Measurements from ENCODE around the gene SPATC1L.

The SPATC1L gene

GRCh38 chr21:46215436-46216131 lies 31.3 kb upstream of the SPATC1L start:
- DNase-seq (ENCODE audit: low read depth): no peak

GRCh38 chr21:46214478-46215340 lies 30.4 kb upstream of the SPATC1L start:
- no peak for DNase-seq (ENCODE audit: low read depth)

DNA sequence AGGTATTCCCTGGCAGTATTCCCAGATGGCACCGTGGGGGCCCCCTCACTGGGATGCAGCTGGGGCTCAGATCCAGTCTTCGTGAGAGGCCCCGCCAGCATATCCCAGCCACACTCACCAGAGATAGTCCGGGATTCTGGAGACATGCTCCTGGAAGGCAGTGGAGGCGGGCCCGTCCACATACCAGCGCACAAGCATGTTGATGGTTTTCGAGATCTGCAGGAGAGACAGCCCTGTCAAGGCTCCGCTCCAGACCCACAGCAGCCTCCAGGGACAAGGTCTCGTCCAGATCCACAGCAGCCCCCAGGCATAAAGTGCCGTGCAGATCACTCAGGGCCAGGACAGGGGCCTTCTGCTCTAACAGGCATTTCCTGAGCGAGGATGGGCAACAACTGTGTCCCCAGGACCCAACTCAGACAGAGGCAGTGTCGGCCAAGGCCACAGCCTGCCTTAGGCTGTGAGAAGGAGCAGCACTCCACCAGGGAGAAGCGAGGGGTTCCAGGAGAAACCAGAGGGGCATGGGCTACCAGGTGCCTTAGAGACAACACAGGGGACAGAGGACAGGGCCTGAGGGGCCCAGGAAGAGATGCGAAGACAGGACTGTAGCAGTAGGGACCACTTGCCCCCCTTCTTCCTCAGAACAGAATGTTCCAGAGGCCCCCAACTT lies 29.5 kb upstream of the SPATC1L start:
- DNase-seq (ENCODE audit: low read depth): no peak

- no peak for DNase-seq (ENCODE audit: low read depth)
Measured at GRCh38 chr21:46212721-46213484, 28.6 kb upstream of the SPATC1L start.

DNA sequence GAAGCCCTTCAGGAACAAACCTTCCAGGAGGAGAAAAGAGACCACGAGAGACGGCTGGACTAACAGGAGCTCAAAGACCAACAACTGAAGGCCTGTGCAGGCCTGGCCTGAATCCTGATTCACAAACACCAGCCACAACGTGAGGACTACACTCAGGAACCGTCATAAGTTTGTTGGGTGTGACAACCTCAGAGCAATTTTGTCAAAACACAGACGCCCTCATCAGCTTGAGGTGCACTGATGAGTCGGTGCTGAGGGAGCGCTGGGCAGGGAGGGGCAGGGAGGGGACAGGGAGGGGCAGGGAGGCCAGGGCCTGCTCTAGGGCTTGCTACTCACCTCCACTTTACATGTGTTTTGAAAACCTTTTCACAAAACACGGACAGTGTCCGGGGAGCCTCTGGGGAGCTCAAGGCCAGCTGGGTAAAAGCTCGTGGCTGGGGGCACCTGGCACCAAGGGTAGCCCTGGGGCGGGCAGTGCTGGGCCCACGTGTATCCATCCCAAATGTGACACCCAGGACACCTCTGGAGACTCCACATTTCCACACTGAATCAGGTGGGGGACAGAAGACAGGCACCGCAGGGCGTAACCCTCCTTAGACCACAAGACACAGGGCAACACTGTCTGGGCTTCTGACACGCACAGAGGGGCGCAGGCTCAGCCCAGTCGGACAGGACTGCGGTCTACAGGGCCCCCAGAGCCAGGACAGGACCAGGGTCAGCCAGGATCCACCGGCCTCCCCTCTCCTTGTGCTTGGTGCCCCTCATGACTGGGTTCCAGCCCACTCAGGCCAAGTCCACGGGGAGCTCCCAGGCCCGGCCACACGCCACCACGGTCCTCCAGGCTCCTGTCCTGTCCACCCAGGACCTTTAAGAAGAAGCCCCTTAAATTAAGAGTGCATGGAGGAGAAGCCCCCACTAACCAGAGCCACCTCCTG lies 27.8 kb upstream of the SPATC1L start:
- no peak for DNase-seq (ENCODE audit: low read depth)

DNA sequence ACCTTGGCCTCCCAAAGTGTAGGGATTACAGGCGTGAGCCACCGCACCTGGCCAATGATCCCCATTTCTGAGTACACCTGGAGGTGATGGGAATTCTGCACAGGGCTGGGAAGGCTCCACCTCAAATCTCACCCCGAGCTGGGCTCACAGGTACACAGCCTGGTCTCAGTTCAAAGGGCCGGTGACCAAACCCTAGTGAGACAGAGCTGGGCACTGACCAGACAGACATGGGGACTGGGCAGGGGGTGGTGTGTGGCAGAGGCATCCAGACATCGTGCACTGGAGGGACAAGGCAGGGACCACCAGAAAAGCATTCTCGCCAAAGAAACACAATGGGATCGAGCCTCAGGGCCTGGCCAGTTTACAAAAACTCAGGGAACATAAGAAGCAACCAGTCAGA lies 27.1 kb upstream of the SPATC1L start:
- no peak for DNase-seq (ENCODE audit: low read depth)

DNA sequence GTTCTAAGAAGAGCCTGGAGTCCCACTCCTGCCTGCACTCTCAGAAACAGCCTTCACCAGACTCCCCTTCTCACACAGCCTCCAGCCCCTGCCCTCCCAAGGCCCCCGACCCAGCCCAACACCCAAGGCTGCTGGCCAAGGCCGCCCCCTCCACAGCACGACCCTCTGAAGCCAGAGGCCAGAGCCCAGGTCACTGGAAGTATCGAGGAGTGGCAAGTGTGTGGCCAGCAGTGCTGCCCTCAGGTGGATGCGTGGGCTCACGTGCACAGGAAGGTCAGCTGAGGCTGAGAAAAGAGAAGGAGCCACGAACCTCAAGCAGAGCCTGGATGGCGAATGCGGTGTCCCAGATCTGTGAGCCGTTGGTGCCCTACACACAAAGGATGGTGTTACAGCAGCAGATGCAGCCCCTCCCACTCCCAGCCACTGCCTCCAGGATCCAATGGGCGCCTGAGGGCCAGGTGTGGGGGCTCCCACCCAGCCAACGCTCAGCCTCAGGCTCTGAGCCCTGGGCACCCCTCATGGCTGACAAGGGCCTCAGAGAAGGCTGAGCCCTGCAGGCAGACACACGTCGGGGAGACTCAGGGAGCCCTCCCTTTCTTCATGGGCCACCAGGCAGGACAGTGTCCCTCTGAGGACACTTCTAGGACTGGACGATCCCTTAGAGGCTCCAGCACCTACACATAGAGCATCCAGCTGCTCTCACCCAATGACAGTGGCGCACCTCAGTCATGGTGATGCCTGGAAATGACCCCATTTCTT lies 26.3 kb upstream of the SPATC1L start:
- no peak for DNase-seq (ENCODE audit: low read depth)

DNA sequence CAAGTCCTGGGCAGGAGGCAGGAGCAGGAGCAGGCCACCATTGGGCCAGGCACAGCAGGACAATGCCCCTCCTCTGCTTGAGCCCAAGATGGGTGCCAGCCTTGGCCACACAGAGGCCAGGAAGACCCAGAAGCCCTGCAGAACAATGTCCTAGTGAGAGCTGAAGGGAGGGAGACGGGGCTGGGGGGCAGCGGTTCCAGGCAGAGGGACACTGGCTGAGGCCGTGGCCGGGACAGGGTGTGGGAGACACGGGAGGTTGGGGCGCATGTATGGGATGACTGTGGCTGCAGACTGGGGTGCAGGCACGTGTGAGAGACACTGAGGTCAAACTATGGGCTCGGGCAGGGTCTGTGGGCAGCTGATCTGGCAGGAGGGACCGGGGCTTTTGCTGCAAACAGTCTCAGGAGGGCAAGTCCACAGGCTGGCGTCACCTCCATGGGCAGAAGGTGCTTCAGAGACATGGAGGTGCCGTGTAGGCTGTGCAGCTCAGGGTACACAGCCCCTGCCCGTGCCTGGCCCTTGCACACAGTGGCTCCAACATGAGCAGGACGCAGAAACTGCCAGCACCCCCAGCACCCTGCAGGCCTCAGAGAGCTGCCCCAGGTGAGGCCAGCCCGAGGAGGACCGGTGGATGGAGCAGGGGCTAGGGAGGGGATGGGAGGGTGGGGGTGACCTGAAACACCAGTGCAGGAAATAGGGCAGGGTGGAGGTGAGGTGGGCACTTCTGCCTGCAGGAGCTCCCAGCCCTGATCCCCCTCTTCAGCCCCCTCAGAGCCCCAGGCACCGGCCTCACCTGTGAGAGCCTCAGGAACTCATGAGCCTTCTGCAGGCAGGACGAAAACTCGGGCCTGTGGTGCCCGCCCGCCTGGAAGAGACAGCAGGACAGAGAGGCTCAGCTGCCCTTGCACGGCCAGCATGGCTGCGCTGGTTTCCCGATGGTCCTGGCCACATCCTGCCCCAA lies 24.8 kb upstream of the SPATC1L start:
- no peak for DNase-seq (ENCODE audit: low read depth)

- DNase-seq (ENCODE audit: low read depth): no peak
Measured at GRCh38 chr21:46207920-46208591, 23.8 kb upstream of the SPATC1L start.

DNA sequence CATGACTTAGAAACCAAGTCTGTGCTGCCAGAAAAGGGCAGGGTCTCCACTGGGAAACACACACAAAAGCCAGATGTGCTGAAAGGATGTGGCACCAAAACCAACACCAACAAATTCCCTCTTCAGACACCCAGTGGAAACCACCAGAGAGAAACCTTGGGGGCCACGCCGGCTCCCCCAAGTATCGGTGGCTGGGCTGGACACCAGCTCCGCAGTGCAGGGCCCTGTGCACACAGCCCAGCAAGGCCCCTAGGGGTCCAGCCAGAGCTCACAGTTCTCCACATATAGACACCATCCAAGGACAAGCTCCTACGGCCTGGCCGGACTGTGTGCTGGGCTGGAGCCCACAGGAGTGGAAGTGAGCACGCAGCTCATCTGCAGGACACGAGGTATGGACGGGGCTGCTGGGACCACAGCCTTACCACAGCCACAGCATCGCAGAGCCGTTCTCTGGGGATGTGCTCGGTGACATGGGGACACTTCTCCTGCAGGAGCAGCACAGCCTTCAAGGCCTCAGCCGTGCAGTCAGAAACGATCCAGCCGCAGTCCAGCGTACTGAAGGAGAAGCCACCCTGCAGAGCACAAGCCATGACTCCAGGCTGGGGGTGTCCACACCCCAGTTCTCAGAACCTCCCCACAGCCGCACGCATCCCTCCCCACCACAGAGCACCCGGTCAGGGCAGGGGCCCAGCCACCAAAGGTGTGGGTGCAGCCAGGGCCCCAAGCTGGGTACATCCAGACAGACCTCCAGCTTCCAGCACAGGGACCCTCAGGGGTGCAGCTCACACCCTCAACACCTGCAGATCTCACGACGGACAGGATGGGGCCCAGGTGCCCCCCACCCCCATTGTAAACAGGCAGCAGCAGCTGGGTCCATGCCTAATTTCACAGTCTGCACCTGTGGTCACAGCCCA lies 23.0 kb upstream of the SPATC1L start:
- DNase-seq (ENCODE audit: low read depth): no peak

GRCh38 chr21:46206163-46207005 lies 22.1 kb upstream of the SPATC1L start:
- DNase-seq (ENCODE audit: low read depth): no peak

- no peak for DNase-seq (ENCODE audit: low read depth)
Measured at GRCh38 chr21:46205766-46206162, 21.5 kb upstream of the SPATC1L start.

- no peak for DNase-seq (ENCODE audit: low read depth)
Measured at GRCh38 chr21:46205166-46205565, 20.9 kb upstream of the SPATC1L start.

GRCh38 chr21:46203203-46203600 lies 18.9 kb upstream of the SPATC1L start:
- DNase-seq (ENCODE audit: low read depth): no peak

DNA sequence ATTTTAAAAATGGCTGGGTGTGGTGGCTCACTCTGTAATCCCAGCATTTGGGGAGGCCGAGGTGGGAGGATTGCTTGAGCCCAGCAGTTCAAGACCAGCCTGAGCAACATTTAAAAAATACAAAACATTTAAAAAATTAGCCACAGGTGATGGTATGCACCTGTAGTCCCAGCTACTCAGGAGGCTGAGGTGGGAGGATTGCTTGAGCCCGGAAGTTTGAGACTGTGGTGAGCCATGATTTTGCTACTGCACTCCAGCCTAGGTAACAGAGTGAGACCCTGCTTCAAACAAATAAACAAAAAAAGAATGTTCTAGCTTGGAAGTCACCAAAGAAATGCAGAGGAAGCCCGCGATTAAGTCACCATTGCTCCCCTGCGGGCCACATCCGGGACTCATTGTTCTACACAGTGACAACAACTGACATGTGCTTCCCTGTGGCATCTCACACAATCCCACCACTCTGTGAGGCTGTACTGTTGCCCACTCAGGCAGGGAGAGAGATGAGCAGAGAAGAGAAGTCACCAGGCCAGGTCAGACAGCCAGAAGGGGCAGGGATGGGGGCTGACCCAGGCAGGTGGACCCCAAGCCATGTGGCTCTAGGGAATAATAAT lies 18.4 kb upstream of the SPATC1L start:
- no peak for DNase-seq (ENCODE audit: low read depth)
